ENCODE results near the gene SH3D21. TPM values are rescaled to one million over a fixed set of nuclear protein-coding genes. Genes with fewer than 3 reads are reported as not detected.

The SH3D21 gene
- total RNA-seq, 2 donors from 2014 or later, result 14.7 to 15.5 TPM

DNA sequence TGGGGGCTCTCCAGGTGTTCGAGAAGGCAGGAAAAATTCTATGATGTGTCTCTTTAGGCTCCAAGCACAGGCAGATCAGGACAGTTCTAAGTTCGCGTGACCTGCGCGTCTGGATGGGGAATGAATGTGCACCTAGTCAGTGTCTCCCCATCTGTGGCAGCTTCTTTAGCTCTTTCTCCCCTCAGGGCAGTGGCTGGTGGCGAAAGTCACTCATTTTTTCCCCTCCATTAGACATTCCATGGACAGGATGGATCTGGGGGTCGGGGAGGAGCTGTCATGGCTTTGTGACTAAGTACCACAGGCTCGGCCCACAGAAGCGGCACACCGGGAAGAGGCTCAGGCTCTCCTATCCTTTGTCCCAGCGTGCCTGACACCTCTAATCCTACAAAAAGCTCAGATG is 48.3 kb downstream of the SH3D21 start:
- no peak overlapping the region for H3K27ac Mint-ChIP-seq
- H3K27me3 Mint-ChIP-seq (ENCODE audit: insufficient read depth), result no peaks in the 10 kb centered on the region
- TF ChIP-seq, protein P1, sequence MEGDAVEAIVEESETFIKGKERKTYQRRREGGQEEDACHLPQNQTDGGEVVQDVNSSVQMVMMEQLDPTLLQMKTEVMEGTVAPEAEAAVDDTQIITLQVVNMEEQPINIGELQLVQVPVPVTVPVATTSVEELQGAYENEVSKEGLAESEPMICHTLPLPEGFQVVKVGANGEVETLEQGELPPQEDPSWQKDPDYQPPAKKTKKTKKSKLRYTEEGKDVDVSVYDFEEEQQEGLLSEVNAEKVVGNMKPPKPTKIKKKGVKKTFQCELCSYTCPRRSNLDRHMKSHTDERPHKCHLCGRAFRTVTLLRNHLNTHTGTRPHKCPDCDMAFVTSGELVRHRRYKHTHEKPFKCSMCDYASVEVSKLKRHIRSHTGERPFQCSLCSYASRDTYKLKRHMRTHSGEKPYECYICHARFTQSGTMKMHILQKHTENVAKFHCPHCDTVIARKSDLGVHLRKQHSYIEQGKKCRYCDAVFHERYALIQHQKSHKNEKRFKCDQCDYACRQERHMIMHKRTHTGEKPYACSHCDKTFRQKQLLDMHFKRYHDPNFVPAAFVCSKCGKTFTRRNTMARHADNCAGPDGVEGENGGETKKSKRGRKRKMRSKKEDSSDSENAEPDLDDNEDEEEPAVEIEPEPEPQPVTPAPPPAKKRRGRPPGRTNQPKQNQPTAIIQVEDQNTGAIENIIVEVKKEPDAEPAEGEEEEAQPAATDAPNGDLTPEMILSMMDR (conservative IDR thresholded peaks at IDR 0.05), result no peak
- Histone ChIP-seq H3K27ac (ENCODE audit: low read depth, low read length) (no peak overlapping the region), H3K9me3 (ENCODE audit: control insufficient read depth, low read length) (no peaks in the 10 kb centered on the region), H3K27me3 (ENCODE audit: control insufficient read depth, insufficient read depth, low read length, poor library complexity, severe bottlenecking) (no peaks in the 10 kb centered on the region), H3K9ac (ENCODE audit: extremely low read depth, low read length, poor library complexity, severe bottlenecking) (no peak overlapping the region), H3K36me3 (ENCODE audit: control insufficient read depth, insufficient read depth, low read length) (peaks cover 71% of the 10 kb centered on the region), H3K4me1 (ENCODE audit: control insufficient read depth, insufficient read depth, low read length) (no peaks in the 10 kb centered on the region), H3K4me3 (ENCODE audit: low read length) (no peak overlapping the region)
- H3K4me1 Mint-ChIP-seq, result peaks cover 6% of the 10 kb centered on the region
- no peak overlapping the region for H3K4me3 Mint-ChIP-seq
- H3K36me3 Mint-ChIP-seq (ENCODE audit: low read depth), result peaks cover 64% of the 10 kb centered on the region
- DNase-seq, result no peak
- WGBS, 2 experiments (ENCODE audit: insufficient coverage in 1 of 2, insufficient read length in 1 of 2), result 96 to 97% methylated on average over 10 to 11 of the region's 11 CpGs
- no peaks in the 10 kb centered on the region for H3K9me3 Mint-ChIP-seq

DNA sequence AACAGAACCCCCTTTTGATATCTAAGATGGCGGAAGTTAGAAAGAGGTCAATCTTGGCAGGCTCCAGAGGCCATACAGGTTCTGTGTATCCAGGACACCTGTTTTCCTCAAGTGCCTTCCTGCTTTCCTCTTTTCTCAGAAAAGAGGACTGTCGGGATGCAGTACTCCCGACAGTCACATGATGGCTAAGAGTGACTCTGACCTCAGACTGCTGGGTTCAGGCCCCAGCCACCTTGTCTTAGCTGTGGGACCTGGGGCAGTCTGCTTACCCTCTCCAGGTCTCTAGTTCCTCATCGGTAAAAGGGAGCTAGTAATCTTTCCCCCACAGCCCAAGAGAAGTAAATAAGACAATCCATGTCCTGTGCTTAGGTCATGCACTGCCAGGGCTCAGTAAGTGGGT is 49.6 kb downstream of the SH3D21 start:
- Histone ChIP-seq H3K27ac (ENCODE audit: low read depth, low read length) (no peak overlapping the region), H3K36me3 (ENCODE audit: control insufficient read depth, insufficient read depth, low read length) (peaks cover 73% of the 10 kb centered on the region), H3K4me3 (ENCODE audit: low read length) (no peak overlapping the region), H3K4me1 (ENCODE audit: control insufficient read depth, insufficient read depth, low read length) (no peaks in the 10 kb centered on the region), H3K9ac (ENCODE audit: extremely low read depth, low read length, poor library complexity, severe bottlenecking) (no peak overlapping the region), H3K27me3 (ENCODE audit: control insufficient read depth, insufficient read depth, low read length, poor library complexity, severe bottlenecking) (no peaks in the 10 kb centered on the region), H3K9me3 (ENCODE audit: control insufficient read depth, low read length) (no peaks in the 10 kb centered on the region)
- DNase-seq, result no peak
- Mint-ChIP-seq H3K9me3 (no peaks in the 10 kb centered on the region), H3K4me3 (no peak overlapping the region), H3K4me1 (peaks cover 6% of the 10 kb centered on the region), H3K36me3 (ENCODE audit: low read depth) (peaks cover 67% of the 10 kb centered on the region), H3K27me3 (ENCODE audit: insufficient read depth) (no peaks in the 10 kb centered on the region), H3K27ac (peak overlapping the region; percentile 49)
- WGBS, 2 experiments (ENCODE audit: insufficient coverage in 1 of 2, insufficient read length in 1 of 2), result 80 to 91% methylated on average over 4 of the region's 4 CpGs
- TF ChIP-seq, protein P1 (conservative IDR thresholded peaks at IDR 0.05), result peak; percentile 50

DNA sequence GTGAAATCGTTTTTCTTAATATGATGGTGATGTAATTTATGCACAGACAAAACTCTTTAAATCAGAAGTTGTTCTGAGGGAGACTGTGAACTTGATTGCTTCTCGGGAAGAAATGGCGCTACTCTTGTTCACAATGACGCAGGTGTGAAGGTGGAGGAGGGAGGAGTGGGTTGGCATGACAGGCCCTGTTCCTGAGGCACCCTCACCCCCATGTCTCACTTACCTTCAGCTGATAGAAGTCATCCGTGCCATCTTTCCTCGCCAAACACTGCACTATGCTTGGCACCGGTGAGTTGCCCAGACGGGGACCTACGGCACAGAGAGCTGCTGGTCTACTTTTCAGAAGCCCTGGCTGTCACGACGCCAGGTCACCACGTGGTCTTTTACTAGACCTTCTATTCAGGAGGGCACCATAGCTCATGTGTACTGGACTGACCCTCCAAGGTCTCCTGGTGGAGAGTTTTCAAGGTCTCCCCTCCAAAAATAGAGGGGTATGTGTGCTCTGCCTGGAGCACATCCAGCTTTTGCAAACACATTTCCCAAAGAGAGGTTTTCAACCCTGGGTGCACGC is 52.4 kb downstream of the SH3D21 start:
- no peak overlapping the region for H3K27ac ChIP-seq (ENCODE audit: low read depth, low read length)
- H3K9me3 Mint-ChIP-seq, result no peaks in the 10 kb centered on the region
- TF ChIP-seq, protein P1 (conservative IDR thresholded peaks at IDR 0.05), result no peak
- no peaks in the 10 kb centered on the region for H3K4me1 ChIP-seq (ENCODE audit: control insufficient read depth, insufficient read depth, low read length)
- WGBS, 2 experiments (ENCODE audit: insufficient coverage in 1 of 2, insufficient read length in 1 of 2), result 92 to 97% methylated on average over 13 of the region's 13 CpGs
- no peaks in the 10 kb centered on the region for H3K27me3 Mint-ChIP-seq (ENCODE audit: insufficient read depth)
- peaks cover 67% of the 10 kb centered on the region for H3K36me3 Mint-ChIP-seq (ENCODE audit: low read depth)
- H3K27me3 ChIP-seq (ENCODE audit: control insufficient read depth, insufficient read depth, low read length, poor library complexity, severe bottlenecking), result no peaks in the 10 kb centered on the region
- H3K27ac Mint-ChIP-seq, result no peak overlapping the region
- no peak overlapping the region for H3K4me3 Mint-ChIP-seq
- DNase-seq, result no peak
- H3K9me3 ChIP-seq (ENCODE audit: control insufficient read depth, low read length), result no peaks in the 10 kb centered on the region
- H3K9ac ChIP-seq (ENCODE audit: extremely low read depth, low read length, poor library complexity, severe bottlenecking), result no peak overlapping the region
- H3K4me3 ChIP-seq (ENCODE audit: low read length), result no peak overlapping the region
- H3K36me3 ChIP-seq (ENCODE audit: control insufficient read depth, insufficient read depth, low read length), result peaks cover 83% of the 10 kb centered on the region
- H3K4me1 Mint-ChIP-seq, result no peaks in the 10 kb centered on the region
